ENCODE results near the gene PRG3.

Gene PRG3

DNA sequence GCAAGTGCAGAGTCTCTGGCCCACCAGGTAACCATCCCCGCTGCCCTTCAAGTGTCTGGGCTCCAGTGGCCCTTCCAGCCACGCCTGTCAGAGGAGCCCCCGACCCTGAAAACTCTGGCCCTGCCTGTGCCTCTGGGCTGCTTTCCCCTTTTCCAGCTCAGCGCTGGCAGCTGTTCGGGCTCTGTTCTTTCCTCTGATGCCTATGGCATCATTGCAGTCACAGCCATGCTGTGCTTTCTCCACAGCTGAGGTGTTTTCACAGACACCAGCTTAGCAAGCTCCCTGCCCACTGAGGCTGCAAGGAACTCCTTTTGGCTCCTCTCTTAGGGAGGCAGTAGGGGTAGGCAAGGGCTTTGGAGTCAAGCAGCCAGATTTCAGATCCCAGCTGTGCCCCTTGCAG is 21.6 kb downstream of the PRG3 start:
- Histone ChIP-seq H2BK12ac (ENCODE audit: low read length in 2 of 2) (no peak overlapping the region), H2AK5ac (ENCODE audit: low read length, severe bottlenecking) (no peak overlapping the region), H3K23ac (ENCODE audit: low read length in 2 of 2) (no peak overlapping the region), H3K36me3 (ENCODE audit: control insufficient read depth in 1 of 2, insufficient read depth in 2 of 2, low read depth in 1 of 2, low read length in 2 of 2) (no peaks in the 10 kb centered on the region), H3K4me2 (ENCODE audit: low read length, poor library complexity, severe bottlenecking) (no peak overlapping the region), H3K4ac (ENCODE audit: low read depth in 1 of 2, low read length in 2 of 2) (no peak overlapping the region), H3K79me1 (replicated peaks; ENCODE audit: low read length, poor library complexity, severe bottlenecking) (no peaks in the 10 kb centered on the region), H4K91ac (ENCODE audit: low read length) (no peak overlapping the region), H2BK5ac (ENCODE audit: low read depth, low read length, poor library complexity, severe bottlenecking) (no peak overlapping the region), H4K8ac (ENCODE audit: low read length) (no peak overlapping the region), H2BK120ac (ENCODE audit: low read depth, low read length) (no peak overlapping the region), H3K18ac (ENCODE audit: low read depth in 1 of 2, low read length in 2 of 2) (no peak overlapping the region), H3K27me3 (ENCODE audit: control insufficient read depth in 1 of 2, insufficient read depth in 1 of 2, low read length in 2 of 2) (peaks cover 5 to 38% of the 10 kb centered on the region in 2 experiments), H2AFZ (ENCODE audit: low read depth, low read length) (no peak overlapping the region), H2BK15ac (ENCODE audit: low read depth, poor library complexity, severe bottlenecking) (no peak overlapping the region), H3K9ac (ENCODE audit: low read length) (no peak overlapping the region), H3K9me3 (ENCODE audit: control insufficient read depth, low read length) (no peaks in the 10 kb centered on the region), H3K14ac (ENCODE audit: low read length in 2 of 2) (no peak overlapping the region), H3K27ac (ENCODE audit: low read length, poor library complexity, severe bottlenecking) (no peak overlapping the region), H3K4me1 (ENCODE audit: control insufficient read depth, insufficient read depth, low read depth, low read length) (peaks cover 2% of the 10 kb centered on the region), H3K4me3 (ENCODE audit: insufficient read depth in 1 of 2, low read depth in 1 of 2, low read length in 2 of 2) (no peak overlapping the region)
- WGBS = 91% methylated on average over 5 of the region's 5 CpGs
- DNase-seq = no peak

DNA sequence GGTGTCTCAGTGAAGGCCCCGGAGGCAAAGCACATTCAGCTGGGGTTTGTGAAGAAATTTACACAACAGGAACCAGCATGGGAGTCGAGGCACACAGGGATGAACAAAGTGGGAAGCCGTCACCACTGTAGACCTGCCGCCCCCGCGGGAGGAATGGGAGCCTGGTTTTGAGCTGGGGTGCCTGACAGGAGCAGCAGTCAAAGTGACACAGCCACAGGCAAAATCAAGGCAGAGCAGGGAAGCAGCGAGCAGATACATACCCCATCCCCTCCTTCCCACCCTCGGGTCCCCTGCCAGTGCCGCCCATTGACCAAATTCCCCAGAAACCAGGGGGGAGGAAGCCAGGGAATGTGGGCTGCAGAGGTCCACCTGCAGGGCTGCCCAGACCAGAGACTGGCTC is 22.0 kb downstream of the PRG3 start:
- Histone ChIP-seq H2BK12ac (ENCODE audit: low read length in 2 of 2) (no peak overlapping the region), H2AK5ac (ENCODE audit: low read length, severe bottlenecking) (no peak overlapping the region), H3K27me3 (ENCODE audit: control insufficient read depth in 1 of 2, insufficient read depth in 1 of 2, low read length in 2 of 2) (peaks cover 1 to 39% of the 10 kb centered on the region in 2 experiments), H3K9me3 (ENCODE audit: control insufficient read depth, low read length) (no peaks in the 10 kb centered on the region), H3K79me1 (replicated peaks; ENCODE audit: low read length, poor library complexity, severe bottlenecking) (no peaks in the 10 kb centered on the region), H2BK5ac (ENCODE audit: low read depth, low read length, poor library complexity, severe bottlenecking) (no peak overlapping the region), H3K4me2 (ENCODE audit: low read length, poor library complexity, severe bottlenecking) (no peak overlapping the region), H3K14ac (ENCODE audit: low read length in 2 of 2) (no peak overlapping the region), H3K23ac (ENCODE audit: low read length in 2 of 2) (no peak overlapping the region), H3K27ac (ENCODE audit: low read length, poor library complexity, severe bottlenecking) (no peak overlapping the region), H3K36me3 (ENCODE audit: control insufficient read depth in 1 of 2, insufficient read depth in 2 of 2, low read depth in 1 of 2, low read length in 2 of 2) (no peaks in the 10 kb centered on the region), H4K8ac (ENCODE audit: low read length) (no peak overlapping the region), H3K4ac (ENCODE audit: low read depth in 1 of 2, low read length in 2 of 2) (no peak overlapping the region), H3K4me1 (ENCODE audit: control insufficient read depth, insufficient read depth, low read depth, low read length) (peaks cover 2% of the 10 kb centered on the region), H2BK15ac (ENCODE audit: low read depth, poor library complexity, severe bottlenecking) (no peak overlapping the region), H4K91ac (ENCODE audit: low read length) (no peak overlapping the region), H3K4me3 (ENCODE audit: insufficient read depth in 1 of 2, low read depth in 1 of 2, low read length in 2 of 2) (no peak overlapping the region), H2BK120ac (ENCODE audit: low read depth, low read length) (no peak overlapping the region), H2AFZ (ENCODE audit: low read depth, low read length) (no peak overlapping the region), H3K9ac (ENCODE audit: low read length) (no peak overlapping the region), H3K18ac (ENCODE audit: low read depth in 1 of 2, low read length in 2 of 2) (no peak overlapping the region)
- 87% methylated on average over 9 of the region's 9 CpGs for WGBS
- no peak for DNase-seq

DNA sequence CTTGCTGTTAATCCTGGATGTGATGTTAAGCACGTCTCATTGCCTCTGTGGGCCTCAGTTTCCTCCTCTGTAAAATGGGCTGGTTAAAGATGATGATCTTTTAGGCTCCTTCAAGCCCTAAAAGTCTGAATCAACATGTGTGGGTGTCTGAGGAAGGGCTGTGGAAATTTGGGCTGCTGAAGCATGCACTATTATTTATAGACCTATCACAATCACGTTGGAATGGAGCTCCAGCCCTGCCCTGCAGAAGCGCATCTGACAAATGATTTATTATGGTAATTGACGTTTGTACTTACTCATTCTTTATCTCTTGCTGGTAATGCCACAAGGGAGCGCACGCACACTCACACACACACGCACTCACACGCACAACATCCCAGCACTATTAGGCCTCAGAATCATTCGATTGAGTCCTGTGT is 22.4 kb downstream of the PRG3 start:
- Histone ChIP-seq H4K8ac (ENCODE audit: low read length) (no peak overlapping the region), H3K9ac (ENCODE audit: low read length) (peak overlapping the region; percentile 87)

DNA sequence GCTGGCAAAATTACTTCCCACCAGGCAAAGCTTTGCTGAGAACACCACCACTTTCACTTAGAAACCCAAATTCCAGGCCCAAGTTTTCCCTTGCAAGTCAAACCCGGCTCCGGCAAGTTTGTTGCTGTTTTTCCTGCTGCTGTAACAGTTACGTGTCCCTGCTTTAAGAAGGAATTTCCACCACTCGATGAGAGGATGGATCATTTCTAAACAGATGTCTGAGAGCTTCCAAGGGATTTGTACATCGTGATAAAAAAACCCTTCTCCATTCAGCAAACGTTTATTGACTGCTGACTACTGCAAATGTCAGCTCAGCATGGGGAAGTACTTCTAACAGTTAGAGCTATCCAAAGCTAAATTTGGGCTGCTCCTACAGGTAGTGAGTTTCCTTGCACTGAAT is 23.1 kb downstream of the PRG3 start:
- H3K27me3 ChIP-seq (ENCODE audit: control insufficient read depth in 1 of 2, insufficient read depth in 1 of 2, low read length in 2 of 2) = peaks cover 0 to 39% of the 10 kb centered on the region in 2 experiments
- H2BK5ac ChIP-seq (ENCODE audit: low read depth, low read length, poor library complexity, severe bottlenecking) = no peak overlapping the region
- no peak overlapping the region for H3K4ac ChIP-seq (ENCODE audit: low read depth in 1 of 2, low read length in 2 of 2)
- H4K8ac ChIP-seq (ENCODE audit: low read length) = no peak overlapping the region
- no peak overlapping the region for H2BK12ac ChIP-seq (ENCODE audit: low read length in 2 of 2)
- no peak overlapping the region for H3K27ac ChIP-seq (ENCODE audit: low read length, poor library complexity, severe bottlenecking)
- H3K4me2 ChIP-seq (ENCODE audit: low read length, poor library complexity, severe bottlenecking) = no peak overlapping the region
- peaks cover 2% of the 10 kb centered on the region for H3K4me1 ChIP-seq (ENCODE audit: control insufficient read depth, insufficient read depth, low read depth, low read length)
- no peak overlapping the region for H4K91ac ChIP-seq (ENCODE audit: low read length)
- WGBS = 60% methylated on average over 6 of the region's 6 CpGs
- no peaks in the 10 kb centered on the region for H3K79me1 ChIP-seq (replicated peaks; ENCODE audit: low read length, poor library complexity, severe bottlenecking)
- no peak overlapping the region for H2BK15ac ChIP-seq (ENCODE audit: low read depth, poor library complexity, severe bottlenecking)
- no peak overlapping the region for H3K14ac ChIP-seq (ENCODE audit: low read length in 2 of 2)
- H2BK120ac ChIP-seq (ENCODE audit: low read depth, low read length) = no peak overlapping the region
- no peak overlapping the region for H3K18ac ChIP-seq (ENCODE audit: low read depth in 1 of 2, low read length in 2 of 2)
- H3K36me3 ChIP-seq (ENCODE audit: control insufficient read depth in 1 of 2, insufficient read depth in 2 of 2, low read depth in 1 of 2, low read length in 2 of 2) = no peaks in the 10 kb centered on the region
- DNase-seq = peak; percentile 32
- peak overlapping the region; percentile 87 for H3K9ac ChIP-seq (ENCODE audit: low read length)
- no peak overlapping the region for H3K23ac ChIP-seq (ENCODE audit: low read length in 2 of 2)
- peak overlapping the region in 1 of 2 experiments; percentile 0 for H3K4me3 ChIP-seq (ENCODE audit: insufficient read depth in 1 of 2, low read depth in 1 of 2, low read length in 2 of 2)
- H2AK5ac ChIP-seq (ENCODE audit: low read length, severe bottlenecking) = no peak overlapping the region
- H3K9me3 ChIP-seq (ENCODE audit: control insufficient read depth, low read length) = no peaks in the 10 kb centered on the region
- H2AFZ ChIP-seq (ENCODE audit: low read depth, low read length) = no peak overlapping the region

More for the DNA sequence above, 22.4 kb downstream of the PRG3 start:
- Histone ChIP-seq H4K91ac (ENCODE audit: low read length) (no peak overlapping the region), H3K23ac (ENCODE audit: low read length in 2 of 2) (no peak overlapping the region), H3K9me3 (ENCODE audit: control insufficient read depth, low read length) (no peaks in the 10 kb centered on the region), H2BK5ac (ENCODE audit: low read depth, low read length, poor library complexity, severe bottlenecking) (no peak overlapping the region), H3K18ac (ENCODE audit: low read depth in 1 of 2, low read length in 2 of 2) (no peak overlapping the region), H3K36me3 (ENCODE audit: control insufficient read depth in 1 of 2, insufficient read depth in 2 of 2, low read depth in 1 of 2, low read length in 2 of 2) (no peaks in the 10 kb centered on the region), H3K4me2 (ENCODE audit: low read length, poor library complexity, severe bottlenecking) (no peak overlapping the region), H2BK120ac (ENCODE audit: low read depth, low read length) (no peak overlapping the region), H3K14ac (ENCODE audit: low read length in 2 of 2) (no peak overlapping the region), H2AK5ac (ENCODE audit: low read length, severe bottlenecking) (no peak overlapping the region), H3K4me3 (ENCODE audit: insufficient read depth in 1 of 2, low read depth in 1 of 2, low read length in 2 of 2) (no peak overlapping the region), H3K4me1 (ENCODE audit: control insufficient read depth, insufficient read depth, low read depth, low read length) (peaks cover 2% of the 10 kb centered on the region), H2BK15ac (ENCODE audit: low read depth, poor library complexity, severe bottlenecking) (no peak overlapping the region), H2BK12ac (ENCODE audit: low read length in 2 of 2) (no peak overlapping the region), H3K4ac (ENCODE audit: low read depth in 1 of 2, low read length in 2 of 2) (no peak overlapping the region), H3K27ac (ENCODE audit: low read length, poor library complexity, severe bottlenecking) (no peak overlapping the region), H3K27me3 (ENCODE audit: control insufficient read depth in 1 of 2, insufficient read depth in 1 of 2, low read length in 2 of 2) (peaks cover 0 to 39% of the 10 kb centered on the region in 2 experiments), H3K79me1 (replicated peaks; ENCODE audit: low read length, poor library complexity, severe bottlenecking) (no peaks in the 10 kb centered on the region), H2AFZ (ENCODE audit: low read depth, low read length) (no peak overlapping the region)
- 81% methylated on average over 6 of the region's 9 CpGs for WGBS
- peak; percentile 9 for DNase-seq
